ENCODE results near the gene TRIM15.

The TRIM15 gene

DNA sequence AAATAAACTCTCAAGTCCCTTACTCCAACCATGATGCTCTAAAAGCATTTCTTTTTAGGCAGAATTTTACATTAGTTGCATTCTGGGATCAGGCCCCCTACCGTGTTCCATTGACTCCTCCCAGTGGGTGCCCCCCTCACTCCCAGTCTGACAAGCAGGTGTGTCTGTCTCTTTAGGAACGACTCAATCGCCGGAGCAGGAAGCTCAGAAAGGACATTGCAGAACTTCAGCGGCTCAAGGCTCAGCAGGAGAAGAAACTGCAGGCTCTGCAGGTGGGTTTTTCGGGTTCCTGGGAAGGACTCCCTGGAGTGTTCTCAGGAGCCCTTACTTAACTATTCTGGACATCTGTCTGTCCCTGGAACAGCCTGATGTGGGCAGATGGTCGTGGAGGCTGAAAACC is 17.5 kb upstream of the TRIM15 start:
- no peak for DNase-seq (ENCODE audit: low spot score)

DNA sequence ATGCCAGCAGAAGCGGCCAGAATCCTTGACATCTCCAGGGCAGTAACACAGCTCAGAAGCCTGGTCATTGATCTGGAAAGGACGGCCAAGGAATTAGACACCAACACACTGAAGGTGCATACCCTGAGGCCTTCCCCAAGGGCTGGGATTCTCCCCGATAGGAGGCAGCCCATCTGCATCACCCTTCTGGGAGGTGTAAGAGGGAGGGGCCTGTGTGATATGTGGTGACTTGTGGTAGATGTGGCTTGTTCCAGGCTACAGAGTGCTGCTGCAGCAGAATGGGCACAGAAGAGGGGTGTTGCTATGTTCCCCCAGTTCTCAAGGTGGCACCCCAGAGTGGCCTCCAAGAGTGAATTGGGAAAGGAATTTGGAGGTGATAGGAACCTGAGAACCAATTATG is 16.2 kb upstream of the TRIM15 start:
- no peak for DNase-seq (ENCODE audit: low spot score)

DNA sequence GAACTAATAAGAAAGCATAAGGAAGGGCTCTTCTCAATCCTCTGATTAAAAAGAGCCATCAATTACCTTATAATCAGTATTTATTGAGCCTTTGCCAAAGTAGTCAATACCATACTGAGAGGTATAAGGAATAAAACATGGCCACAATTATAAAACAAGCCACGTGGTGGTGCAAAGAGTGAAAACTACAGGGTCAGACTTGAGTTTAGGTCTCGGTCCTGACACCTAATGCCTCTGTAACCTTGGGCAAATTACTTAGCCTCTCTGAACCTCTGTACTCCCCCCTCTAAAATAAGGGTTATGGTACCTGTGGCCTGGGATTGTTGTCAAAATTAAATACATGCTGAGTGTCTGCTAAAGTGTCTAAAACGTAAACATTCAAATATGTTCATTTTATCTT is 14.1 kb upstream of the TRIM15 start:
- DNase-seq (ENCODE audit: low spot score): no peak

DNA sequence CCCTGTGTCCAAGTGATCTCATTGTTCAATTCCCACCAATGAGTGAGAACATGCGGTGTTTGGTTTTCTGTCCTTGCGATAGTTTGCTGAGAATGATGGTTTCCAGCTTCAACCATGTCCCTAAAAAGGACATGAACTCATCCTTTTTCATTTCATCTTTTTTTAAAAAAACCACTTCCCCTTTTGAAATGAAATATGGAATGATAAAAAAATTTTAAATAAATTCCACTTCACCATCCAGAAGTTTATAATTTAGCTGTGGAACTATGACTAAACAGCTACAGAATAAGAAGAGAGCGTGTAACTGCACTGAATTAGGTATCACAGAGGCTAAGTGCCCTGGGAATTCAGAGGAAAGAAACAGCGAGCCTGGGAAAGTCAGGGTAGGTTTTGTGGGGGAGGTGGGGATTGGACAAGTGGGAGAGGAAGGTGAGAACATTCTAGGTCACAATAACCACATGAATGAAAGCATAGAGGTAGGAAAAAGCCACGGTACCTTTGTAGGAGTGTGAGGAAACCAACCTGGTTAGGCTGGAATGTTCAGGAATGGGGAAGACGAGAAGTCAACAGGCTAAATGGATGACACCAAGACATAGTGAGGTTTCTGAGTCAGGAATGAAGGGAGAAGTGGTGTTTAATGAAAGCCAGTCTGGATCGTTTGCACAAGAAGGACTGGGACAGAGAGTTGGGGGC is 13.3 kb upstream of the TRIM15 start:
- DNase-seq (ENCODE audit: low spot score): no peak

DNA sequence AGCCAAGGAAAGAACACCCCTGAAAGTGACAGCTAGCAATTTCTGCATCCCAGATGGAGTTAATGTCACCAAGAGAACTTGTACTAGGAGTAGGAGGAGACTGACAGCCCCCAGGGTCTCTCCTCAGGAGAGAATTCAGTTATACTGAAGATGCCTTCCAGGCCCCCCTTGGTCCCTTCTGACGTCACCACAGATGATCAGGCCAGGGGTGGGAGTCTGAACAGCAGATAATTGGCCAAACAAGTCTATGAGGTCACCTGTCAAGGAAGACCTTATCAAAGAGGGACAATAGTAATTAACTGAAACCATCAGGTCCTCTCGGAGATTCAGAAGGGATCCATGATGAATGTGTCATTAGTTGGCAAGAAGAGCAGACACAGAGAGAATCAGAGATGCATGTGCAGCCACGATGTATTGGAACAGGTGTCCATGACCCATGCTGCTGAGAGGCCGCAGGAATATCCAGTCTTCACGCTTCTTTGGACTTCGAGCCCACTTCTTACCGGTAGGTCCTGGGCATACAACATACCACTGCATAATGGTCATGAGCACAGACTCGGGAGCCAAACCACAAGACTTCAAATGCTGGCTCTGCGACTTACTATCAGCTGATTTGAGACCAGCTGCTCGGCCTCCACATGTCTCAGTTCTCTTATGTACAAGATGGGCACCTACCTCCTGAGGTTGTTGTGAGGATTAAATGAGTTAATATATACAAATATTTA is 12.5 kb upstream of the TRIM15 start:
- DNase-seq (ENCODE audit: low spot score): no peak

DNA sequence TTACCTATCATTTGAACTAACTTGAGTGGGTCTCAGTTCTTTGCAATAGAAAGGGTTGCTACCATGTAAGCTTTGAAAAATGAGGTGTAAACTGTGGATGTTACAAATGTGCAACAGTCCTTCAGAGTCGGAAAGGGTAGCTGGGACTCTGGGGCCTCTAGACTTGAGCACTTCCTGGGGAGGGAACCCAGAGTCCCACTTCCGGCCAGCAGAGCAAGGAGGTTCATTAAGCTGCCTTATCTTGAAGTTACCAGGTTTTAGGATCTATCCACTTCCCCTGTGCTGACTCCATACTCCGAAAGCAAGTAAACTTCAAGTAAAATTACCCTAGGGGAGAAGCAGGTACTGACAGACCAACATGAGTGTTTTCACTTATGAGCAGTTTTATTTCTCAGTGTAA is 11.8 kb upstream of the TRIM15 start:
- DNase-seq (ENCODE audit: low spot score): no peak

DNA sequence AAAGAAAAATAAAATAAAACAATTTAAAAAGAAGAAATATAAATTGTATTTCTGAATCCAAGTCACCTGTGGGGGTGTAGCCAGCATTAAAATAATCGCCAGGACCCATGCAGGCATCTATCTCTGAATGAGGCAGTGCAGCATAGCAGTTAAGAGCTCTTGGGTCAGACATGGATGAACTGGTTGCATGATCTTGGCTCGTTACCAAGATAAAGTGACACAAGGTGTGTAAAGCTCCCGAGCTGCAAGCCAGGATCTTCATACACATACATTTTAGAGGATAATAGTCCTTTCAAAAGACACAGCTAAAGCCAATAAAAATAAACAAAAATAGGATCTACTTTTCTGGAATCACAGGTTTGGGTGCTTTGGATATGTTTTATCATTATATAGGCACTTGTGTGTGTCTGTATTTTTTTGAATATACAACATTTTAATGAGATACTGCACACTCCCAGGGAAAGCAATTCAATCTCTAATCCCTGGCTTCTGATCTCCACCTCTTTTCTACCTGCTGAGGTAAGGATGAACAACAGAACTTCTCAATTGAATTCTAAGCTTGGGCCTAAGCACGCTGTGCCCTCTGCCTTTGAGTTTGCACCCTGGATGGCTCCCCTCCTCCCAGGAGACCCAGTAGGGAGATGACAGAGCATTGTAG is 11.2 kb upstream of the TRIM15 start:
- no peak for DNase-seq (ENCODE audit: low spot score)

DNA sequence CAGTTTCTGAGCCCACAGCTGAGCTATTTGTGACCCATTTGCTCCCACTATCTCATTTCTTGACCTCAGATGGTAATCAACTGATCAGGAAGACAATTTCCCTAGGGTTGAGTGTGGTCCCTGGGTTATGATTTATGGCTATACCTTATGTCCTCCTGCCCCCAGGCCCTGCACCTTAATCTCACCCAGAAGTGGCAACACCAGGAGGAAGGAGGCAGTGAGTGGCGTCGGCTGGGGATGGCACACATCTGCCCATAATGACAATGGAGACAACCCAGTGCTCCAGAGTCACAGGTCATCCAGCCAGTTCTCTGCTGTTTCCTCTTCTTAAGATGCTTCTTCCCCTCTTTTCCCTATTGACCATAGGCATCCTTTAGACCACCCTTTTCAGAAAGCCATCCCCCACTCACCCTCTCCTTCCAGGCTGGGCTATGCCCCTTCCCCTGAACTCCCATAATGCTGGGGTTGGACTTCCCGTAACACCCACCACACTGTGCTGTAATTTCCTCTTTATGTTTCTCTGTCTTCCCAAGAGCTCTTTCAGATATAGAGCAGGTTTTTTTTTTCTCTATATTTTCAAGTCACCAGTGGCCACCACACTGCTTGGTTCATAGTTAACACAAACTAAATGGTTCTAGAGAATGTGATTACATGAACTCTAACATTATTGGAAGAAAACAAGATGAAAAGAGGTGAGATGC is 10.3 kb upstream of the TRIM15 start:
- no peak for DNase-seq (ENCODE audit: low spot score)

DNA sequence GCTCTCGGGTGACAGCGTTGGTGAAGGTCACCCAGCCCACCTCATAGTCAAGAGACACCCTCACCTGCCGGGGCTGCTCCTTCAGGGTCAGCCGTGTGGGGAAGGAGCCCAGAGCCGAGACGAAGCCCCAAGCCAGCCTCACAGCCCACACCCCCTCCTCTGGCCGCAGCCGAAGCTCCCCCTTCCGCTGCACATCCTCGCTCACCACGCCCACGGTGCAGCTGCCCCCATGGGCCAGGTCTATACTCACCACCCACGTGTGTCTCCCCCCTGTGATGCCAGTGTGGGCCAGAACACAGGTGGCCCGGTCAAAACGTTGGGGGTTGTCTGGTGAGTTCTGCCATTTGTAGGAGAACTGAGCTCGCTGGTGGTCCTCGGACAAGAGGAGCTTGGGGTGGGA is 9.3 kb upstream of the TRIM15 start:
- no peak for DNase-seq (ENCODE audit: low spot score)

DNA sequence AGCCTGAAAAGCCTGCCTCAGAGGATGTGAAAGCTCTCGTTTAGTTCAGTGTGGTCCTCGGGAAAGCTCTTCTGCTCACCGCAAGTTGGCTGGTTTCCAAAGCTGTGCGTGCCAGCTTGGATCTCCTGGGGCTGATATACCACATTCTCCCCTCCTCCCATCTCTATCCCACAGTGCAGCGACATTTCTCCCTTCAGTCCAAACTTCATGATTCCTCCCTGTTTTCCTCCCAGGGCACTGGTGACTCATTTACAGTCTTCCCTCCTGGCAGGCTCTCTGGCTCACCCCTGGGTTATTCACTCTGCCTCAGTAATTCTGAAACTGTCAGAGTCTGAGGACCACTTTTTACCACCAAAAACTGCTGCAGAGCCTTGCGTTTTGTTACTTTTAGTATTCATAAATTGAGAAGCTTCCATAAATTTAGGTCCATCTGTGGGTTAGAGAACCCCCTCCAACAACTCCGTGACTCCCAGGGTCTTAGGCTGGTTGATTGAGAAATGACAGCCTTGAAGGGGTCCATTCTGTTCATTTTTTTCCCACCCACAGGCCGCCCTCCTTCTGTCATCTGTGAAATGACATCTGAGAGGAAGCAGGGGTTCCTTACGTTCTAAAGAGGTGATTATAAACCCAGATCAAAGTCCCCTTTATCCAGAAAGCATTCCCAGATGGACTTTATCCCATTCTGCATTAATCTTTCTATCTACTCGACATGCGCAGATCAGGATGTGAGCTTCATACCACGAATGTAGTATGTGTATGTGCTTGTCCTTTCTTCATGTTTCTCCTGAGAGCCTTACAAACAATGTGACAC is 8.4 kb upstream of the TRIM15 start:
- DNase-seq (ENCODE audit: low spot score): no peak

DNA sequence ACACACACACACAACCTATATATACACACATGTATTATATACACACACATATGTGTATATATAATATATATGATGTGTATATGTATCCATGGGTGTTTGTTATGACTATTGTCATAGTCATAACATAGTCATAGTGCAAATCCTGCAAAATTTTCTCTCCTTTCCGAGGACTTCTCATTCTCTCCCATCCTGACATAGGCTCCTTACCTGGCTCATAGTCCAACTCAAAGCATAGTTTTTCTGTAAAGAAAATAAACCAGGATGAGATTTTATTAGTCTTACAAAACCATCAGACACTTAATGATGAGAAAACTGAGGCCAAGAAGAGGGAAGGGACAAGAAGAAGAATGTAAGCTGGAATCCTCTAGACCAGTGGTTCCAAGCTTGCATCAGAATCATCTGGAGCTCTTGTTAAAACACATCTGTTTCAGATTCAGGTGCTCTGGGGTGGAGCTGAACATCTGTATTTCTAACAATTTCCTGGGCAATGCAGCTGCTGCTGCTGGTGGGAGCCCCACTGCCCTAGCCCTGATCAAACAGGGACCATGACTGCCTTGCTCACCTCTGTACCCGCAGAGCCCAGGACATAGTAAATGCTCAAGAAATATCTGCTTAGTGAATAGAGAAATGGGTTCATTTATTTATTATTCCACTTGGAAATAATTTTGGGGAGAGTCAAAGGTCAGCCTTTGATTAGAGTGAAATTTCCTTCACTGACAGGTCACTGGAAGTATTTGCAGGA is 7.7 kb upstream of the TRIM15 start:
- DNase-seq (ENCODE audit: low spot score): no peak

DNA sequence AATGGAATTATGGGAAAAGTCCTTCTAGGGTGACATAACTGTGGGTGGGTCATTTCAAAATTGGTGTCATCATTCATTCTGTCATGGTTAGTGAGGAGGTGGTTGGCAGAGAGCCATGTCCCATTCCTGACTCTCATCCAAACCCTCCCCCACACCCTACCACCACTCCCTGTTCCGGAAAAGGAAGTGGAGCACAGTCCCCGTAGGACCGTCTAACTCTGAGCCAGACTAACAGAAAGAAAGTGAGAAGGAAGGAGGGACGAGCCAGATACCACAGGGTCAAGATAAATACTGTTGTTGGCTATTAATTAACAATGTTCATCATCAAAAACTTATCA is 7.1 kb upstream of the TRIM15 start:
- DNase-seq (ENCODE audit: low spot score): no peak

DNA sequence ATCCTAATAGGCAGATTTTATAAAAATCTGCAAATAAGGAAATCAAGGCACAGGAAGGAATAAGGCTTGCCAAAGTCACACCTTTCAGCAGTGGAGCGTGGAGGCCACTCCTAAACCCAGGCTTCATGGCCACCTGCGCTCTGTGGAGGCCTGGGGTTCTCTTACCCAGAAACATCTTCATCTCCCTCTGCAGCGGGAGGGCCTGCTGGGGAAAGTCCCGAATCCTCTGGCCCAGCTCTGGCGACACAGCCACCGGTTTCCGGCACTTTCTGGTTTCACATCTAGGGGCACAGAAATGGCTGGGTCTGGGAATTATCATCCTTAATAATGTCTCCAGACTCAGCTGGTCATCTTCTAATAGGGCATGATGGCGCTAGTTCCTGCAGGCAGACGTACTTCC is 6.6 kb upstream of the TRIM15 start:
- DNase-seq (ENCODE audit: low spot score): no peak

DNA sequence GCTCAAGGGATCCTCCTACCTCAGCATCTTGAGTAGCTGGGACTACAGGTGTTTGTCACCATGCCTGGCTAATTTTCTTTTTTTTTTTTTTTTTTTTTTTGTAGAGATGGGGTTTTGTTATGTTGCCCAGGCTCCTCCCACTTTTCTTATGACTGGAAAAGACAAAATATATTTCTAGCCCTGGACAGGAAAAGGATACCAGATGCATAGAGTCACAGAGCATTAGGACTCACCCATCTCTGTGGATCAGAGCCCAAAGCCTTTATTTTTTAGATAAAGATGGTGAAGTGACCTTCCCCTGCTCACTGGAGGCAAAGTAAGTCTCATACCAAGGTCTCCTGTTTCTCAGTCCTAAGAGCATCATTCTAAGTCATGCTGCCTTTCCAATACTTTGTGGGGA is 5.8 kb upstream of the TRIM15 start:
- DNase-seq (ENCODE audit: low spot score): no peak

DNA sequence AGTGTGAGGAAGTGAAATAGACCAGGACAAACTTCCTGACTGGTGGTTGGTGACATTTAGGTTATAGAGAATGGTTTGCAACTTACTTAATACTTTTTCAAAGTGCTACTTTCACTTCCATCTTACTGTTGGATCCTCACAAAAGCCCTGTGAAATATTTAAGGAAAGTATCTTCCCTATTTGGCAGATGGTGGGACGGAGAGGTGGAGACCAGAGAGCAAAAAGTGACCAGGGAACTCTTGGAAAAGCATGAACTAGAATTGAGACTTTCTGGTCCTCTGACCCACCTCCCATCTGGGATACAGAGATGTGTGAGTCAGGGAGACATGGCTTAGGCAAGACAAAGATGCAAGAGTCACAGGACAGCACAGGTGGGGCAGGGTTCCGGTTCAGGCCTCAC is 5.3 kb upstream of the TRIM15 start:
- DNase-seq (ENCODE audit: low spot score): no peak

DNA sequence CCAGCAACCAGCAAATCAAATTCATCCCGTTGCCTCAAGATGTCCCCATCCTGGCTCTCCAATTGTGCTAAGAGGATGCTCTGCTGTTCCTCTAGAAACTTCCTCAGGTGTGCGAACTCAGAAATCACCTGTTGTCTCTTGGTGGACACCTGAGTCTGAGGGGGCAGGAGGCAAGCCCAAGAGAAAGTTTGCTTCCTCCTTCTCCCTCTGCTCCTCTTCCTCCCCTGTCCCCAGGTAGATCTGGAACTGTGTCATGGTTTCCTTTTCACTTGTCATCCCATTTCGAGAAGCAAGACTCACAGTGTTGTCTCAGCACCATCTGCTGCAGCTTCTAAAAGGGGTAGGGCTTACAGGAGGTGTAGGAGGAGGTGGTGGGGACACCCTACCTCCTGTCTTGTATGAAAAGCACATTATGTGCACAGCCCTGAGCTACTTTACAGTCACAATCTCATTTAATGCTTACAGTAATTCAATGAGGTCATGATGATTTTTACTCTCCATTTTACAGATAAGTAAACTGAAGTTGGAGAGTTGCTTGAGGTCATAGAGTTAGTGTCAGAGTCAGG is 4.8 kb upstream of the TRIM15 start:
- no peak for DNase-seq (ENCODE audit: low spot score)

DNA sequence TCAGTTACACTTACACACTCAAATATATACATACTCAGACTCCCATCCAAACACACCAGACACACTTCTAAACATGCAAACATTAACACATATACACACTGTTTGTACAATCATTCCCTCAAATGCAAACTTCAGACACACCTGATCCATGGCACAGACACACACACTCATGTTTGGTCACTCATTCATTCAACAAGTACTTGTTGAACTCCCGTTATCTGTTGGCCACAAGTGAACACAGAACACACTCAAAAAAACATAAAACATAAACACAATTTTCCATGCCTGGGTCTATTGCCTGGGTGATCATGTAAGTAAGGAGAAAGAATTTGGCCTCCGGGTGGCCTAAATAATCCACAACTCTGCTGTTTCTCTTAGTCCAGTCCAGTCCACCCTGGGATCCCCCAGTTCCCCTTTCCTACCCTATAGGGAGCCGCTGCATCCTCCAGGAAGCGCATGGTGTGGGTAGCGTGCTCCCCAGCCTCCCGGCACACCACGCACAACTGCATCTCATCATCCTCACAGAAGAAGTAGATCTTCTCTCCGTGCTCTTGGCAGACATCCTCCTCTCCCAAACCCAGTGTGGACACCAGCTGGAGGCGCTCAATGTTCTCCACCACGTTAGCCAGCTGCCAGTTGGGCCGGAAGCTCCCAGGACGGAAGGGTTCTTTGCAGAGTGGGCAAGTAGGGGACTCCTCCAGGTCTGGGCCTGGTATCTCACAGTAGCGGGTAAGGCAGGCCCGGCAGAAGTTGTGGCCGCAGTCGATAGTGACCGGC is 3.1 kb upstream of the TRIM15 start:
- DNase-seq (ENCODE audit: low spot score): no peak

DNA sequence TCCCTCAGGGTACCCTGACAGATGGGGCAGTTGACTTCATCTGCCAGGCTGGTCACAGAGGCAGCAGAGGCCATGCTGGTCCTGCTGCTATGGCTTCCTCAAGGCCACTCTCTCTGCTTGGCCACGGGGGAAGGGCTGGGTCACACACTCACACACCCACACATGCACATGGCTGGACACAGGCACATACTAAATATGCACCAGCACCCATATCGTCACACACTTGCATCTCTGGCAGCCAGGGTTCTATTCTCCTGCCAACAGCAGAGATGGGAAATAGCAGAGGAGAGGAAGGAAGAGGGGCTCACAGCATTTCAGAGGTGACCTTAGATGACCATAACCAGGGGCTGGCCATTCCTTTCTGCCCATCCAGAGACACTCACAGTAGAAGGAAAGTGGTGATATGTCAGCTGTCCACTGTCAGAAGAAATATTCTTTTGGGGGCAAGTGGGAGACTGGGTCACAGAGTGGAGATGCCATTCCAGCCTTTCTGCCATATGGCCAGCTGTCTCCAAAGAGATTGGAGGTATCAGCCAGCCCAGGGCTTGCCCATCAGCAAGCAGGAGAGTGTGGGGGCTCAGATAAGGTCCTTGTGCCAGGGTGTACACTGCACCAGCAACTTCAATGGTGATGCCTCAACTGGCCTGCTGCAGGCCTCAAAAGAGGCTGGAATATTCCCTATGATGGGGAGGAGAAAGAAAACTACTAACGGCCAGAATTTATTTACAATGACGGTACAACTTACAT is 2.4 kb upstream of the TRIM15 start, which contains the start of gene TRIM10:
Gene TRIM10 (minus strand): TSS at position 427 of the 747 bp plus-strand sequence. CDS start 353 bp downstream, at position 74.
- DNase-seq (ENCODE audit: low spot score): no peak
